Liver (tissue), 9 donors: ENCODE results near the gene CFAP53. TPM values are rescaled to one million over a fixed set of nuclear protein-coding genes. Genes with fewer than 3 reads are reported as not detected.

ENCODE experiments used
- DNase-seq: peaks from one replicate; pipeline ENCODE4 v3.0.0-alpha.2; 2017; ENCODE audit warnings: low spot score
- H3K27ac ChIP-seq, 2 donors: one replicate each; pipeline ENCODE4 v1.7.0; 2013; ENCODE audit warnings: inconsistent platforms in 2 of 2, low read length in 2 of 2, control low read depth in 1 of 2, low read depth in 1 of 2, mild to moderate bottlenecking in 1 of 2
- H3K27me3 ChIP-seq, 4 donors: one replicate each; pipeline versions ENCODE4 v1.6.1 to v1.7.0; 2013; ENCODE audit warnings: low read length in 3 of 4, inconsistent platforms in 1 of 4, mild to moderate bottlenecking in 1 of 4, moderate library complexity in 1 of 4; ENCODE audit not compliant: control insufficient read depth in 4 of 4, insufficient read depth in 4 of 4
- H3K36me3 ChIP-seq, 4 donors: one replicate each; pipeline versions ENCODE4 v1.6.1 to v1.7.0; 2013; ENCODE audit warnings: low read length in 3 of 4, mild to moderate bottlenecking in 3 of 4, low read depth in 1 of 4, moderate library complexity in 1 of 4; ENCODE audit not compliant: control insufficient read depth in 4 of 4, insufficient read depth in 3 of 4
- H3K4me1 ChIP-seq, 4 donors: one replicate each; pipeline versions ENCODE4 v1.6.1 to v1.7.0; 2013; ENCODE audit warnings: low read length in 3 of 4, mild to moderate bottlenecking in 3 of 4, moderate library complexity in 1 of 4; ENCODE audit not compliant: control insufficient read depth in 4 of 4, insufficient read depth in 4 of 4
- H3K4me3 ChIP-seq, 3 donors: one replicate each; pipeline versions ENCODE4 v1.6.1 to v1.7.0; 2013; ENCODE audit warnings: low read length in 3 of 3, control low read depth in 1 of 3, low read depth in 1 of 3, mild to moderate bottlenecking in 1 of 3
- H3K9ac ChIP-seq, 2 donors: one replicate each; pipeline ENCODE4 v1.7.0; 2013; ENCODE audit warnings: low read length in 2 of 2, mild to moderate bottlenecking in 2 of 2, moderate library complexity in 2 of 2, control low read depth in 1 of 2, low read depth in 1 of 2
- H3K9me3 ChIP-seq, 4 donors: one replicate each; pipeline versions ENCODE4 v1.6.1 to v1.7.0; 2013; ENCODE audit warnings: low read length in 3 of 4; ENCODE audit not compliant: control insufficient read depth in 4 of 4
- FOXA2 ChIP-seq: IDR thresholded peaks from 2 replicates; pipeline ENCODE4 v1.6.1; 2016; ENCODE audit warnings: antibody characterized with exemption
- GABPA ChIP-seq, 2 donors: IDR thresholded peaks in 1 of 2; conservative IDR thresholded peaks in 1 of 2; 2 replicates each; pipeline ENCODE4 v1.6.1; 2016; ENCODE audit warnings: antibody characterized with exemption in 2 of 2, mild to moderate bottlenecking in 1 of 2, moderate library complexity in 1 of 2
- HNF4A ChIP-seq, 2 donors: conservative IDR thresholded peaks; 2 replicates each; pipeline ENCODE4 v1.6.1; 2016; ENCODE audit warnings: antibody characterized with exemption in 2 of 2, mild to moderate bottlenecking in 2 of 2
- HNF4G ChIP-seq: IDR thresholded peaks from 2 replicates; pipeline ENCODE4 v1.6.1; 2016; ENCODE audit warnings: antibody characterized with exemption
- JUND ChIP-seq, 2 donors: IDR thresholded peaks; 2 replicates each; pipeline ENCODE4 v1.6.1; 2016; ENCODE audit warnings: antibody characterized with exemption in 2 of 2
- NR2F2 ChIP-seq: IDR thresholded peaks from 2 replicates; pipeline ENCODE4 v1.6.1; 2016; ENCODE audit warnings: antibody characterized with exemption
- RAD21 ChIP-seq, 2 donors: IDR thresholded peaks; 2 replicates each; pipeline ENCODE4 v1.6.1; 2016; ENCODE audit warnings: antibody characterized with exemption in 2 of 2, mild to moderate bottlenecking in 2 of 2
- SP1 ChIP-seq: IDR thresholded peaks from 2 replicates; pipeline ENCODE4 v1.6.1; 2018; ENCODE audit warnings: antibody characterized with exemption, mild to moderate bottlenecking
- TAF1 ChIP-seq: conservative IDR thresholded peaks from 2 replicates; pipeline ENCODE4 v1.6.1; 2016; ENCODE audit warnings: antibody characterized with exemption, mild to moderate bottlenecking
- YY1 ChIP-seq: IDR thresholded peaks from 2 replicates; pipeline ENCODE4 v1.6.1; 2016; ENCODE audit warnings: antibody characterized with exemption, mild to moderate bottlenecking
- WGBS: extraction: QIAGEN DNeasy Blood & Tissue Kit; methylation state at CpG from one replicate; pipeline ENCODE4 v1.1.7; 2013; 5-methylcytosine and 5-hydroxymethylcytosine counted together
- polyA plus RNA-seq, 2 donors: library from polyadenylated mRNA; stranded (reverse) in 1 of 2; unstranded in 1 of 2; fragments of 200-250 nt in 1 of 2; fragments of >200 nt in 1 of 2; fragmentation: Nextera tagmentation in 1 of 2; extraction: Ambion mirVana in 1 of 2; gene quantifications; one replicate each; pipeline versions ENCODE4 v1.2.1 to v1.2.3, GENCODE V29; 2013 to 2015
- total RNA-seq, 2 donors: library from RNA; depleted of rRNA; stranded (reverse); fragments of >200 nt; gene quantifications; one replicate each; pipeline ENCODE4 v1.2.3, GENCODE V29; 2014
- TF ChIP-seq, protein P1 (sequence below): IDR thresholded peaks from 2 replicates; pipeline ENCODE4 v1.6.1; 2016; ENCODE audit warnings: antibody characterized with exemption
- TF ChIP-seq, protein P2 (sequence below): IDR thresholded peaks from 2 replicates; pipeline ENCODE4 v1.6.1; 2016; ENCODE audit warnings: antibody characterized with exemption
- TF ChIP-seq, protein P3 (sequence below): fragments of 150-350 bp; IDR thresholded peaks from 2 replicates; pipeline ENCODE4 v1.5.1; 2017; ENCODE audit warnings: improper control_type of control experiment, low read depth, low read length; ENCODE audit not compliant: missing input control
- TF ChIP-seq, protein P4 (sequence below): IDR thresholded peaks from 2 replicates; pipeline ENCODE4 v1.6.1; 2016; ENCODE audit warnings: antibody characterized with exemption, mild to moderate bottlenecking
- donor health status: healthy.
- donor health status: healthy.
- donor health status: healthy.
- donor health status: healthy.
- donor health status: healthy.

The CFAP53 gene
- total and polyA plus RNA-seq, 4 donors: 0.05 to 0.14 (median 0.09) TPM

DNA sequence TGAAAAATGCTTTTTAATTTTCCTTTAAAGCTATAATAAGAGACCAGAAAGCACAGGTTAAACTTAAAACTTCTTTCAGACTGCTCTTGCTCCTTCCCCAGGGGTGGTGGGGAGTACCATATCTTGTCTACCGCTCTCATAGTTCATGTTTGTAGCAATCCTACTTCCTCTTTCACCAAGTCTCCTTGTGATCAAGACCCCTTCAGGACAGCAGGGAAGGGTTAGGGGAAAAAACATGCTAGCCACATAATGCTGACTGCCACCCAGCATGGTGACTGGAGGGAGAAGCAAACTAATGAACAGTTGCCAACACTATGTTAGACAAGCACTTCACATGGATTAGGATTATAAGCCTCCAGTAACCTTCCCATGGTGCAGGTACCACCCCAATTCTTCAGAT, 79.9 kb downstream of the CFAP53 start:
- H3K4me1 ChIP-seq: no peaks in the 10 kb centered on the region
- H3K27ac ChIP-seq: no peak overlapping the region
- no peak overlapping the region for H3K4me3 ChIP-seq
- TF ChIP-seq SP1: no peak
- TF ChIP-seq, protein P1, sequence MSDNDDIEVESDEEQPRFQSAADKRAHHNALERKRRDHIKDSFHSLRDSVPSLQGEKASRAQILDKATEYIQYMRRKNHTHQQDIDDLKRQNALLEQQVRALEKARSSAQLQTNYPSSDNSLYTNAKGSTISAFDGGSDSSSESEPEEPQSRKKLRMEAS: no peak
- TF ChIP-seq JUND (IDR thresholded peaks at IDR 0.05): no peak
- H3K9ac ChIP-seq: no peak overlapping the region
- H3K27me3 ChIP-seq: no peaks in the 10 kb centered on the region
- 87% methylated on average over 1 of the region's 1 CpG for WGBS
- DNase-seq: no peak
- H3K36me3 ChIP-seq: no peaks in the 10 kb centered on the region
- H3K9me3 ChIP-seq: no peaks in the 10 kb centered on the region

DNA sequence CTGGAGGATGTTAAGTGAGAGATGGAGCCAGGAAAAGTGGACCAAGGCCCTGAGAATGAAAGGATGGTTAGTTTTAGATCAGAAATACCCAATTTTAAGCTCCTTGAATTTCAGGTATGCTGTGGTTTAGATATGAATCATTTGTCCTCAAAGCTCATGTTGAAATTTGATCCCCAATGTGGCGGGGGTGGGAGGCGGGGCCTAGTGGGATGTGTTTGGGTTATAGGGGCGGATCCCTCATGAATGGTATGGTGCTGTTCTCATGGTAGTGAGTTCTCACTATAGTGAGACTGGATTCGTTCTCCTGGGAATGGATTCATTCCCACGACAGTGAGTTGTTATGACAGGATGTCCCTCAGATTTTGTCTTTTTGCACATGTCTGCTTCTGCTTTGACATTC, 82.7 kb downstream of the CFAP53 start:
- H3K27ac ChIP-seq: no peak overlapping the region

DNA sequence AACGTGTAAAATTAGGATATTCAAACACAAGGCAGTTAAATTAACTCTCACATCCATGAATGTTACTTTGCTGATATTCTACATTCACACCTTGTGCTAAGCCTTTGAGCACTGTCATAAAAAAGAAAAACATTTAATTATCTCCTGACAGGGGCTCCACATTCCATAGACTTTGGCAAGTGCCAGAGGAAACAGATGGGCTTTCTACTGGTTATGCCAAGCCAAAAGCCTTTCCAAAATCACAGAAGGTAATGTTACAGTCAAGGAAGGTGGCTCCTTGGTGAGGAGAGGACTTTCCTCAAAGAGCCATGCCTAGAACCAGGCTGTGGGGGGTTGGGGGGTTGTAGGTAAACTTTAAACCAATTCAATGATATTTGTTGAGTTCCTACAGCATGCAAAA, 83.8 kb downstream of the CFAP53 start:
- Histone ChIP-seq H3K4me3 (no peak overlapping the region), H3K27ac (no peak overlapping the region), H3K9ac (no peak overlapping the region), H3K4me1 (no peaks in the 10 kb centered on the region), H3K36me3 (no peaks in the 10 kb centered on the region), H3K9me3 (no peaks in the 10 kb centered on the region), H3K27me3 (no peaks in the 10 kb centered on the region)
- TF ChIP-seq RAD21 (IDR thresholded peaks at IDR 0.05) (no peak), YY1 (no peak), GABPA (IDR thresholded peaks at IDR 0.05 in 1 of 2, conservative IDR thresholded peaks at IDR 0.05 in 1 of 2) (no peak), FOXA2 (no peak), NR2F2 (no peak)
- TF ChIP-seq, protein P1: no peak
- 68% methylated on average over 1 of the region's 1 CpG for WGBS
- DNase-seq: no peak

More for the DNA sequence above, 82.7 kb downstream of the CFAP53 start:
- Histone ChIP-seq H3K9ac (no peak overlapping the region), H3K36me3 (no peaks in the 10 kb centered on the region), H3K9me3 (no peaks in the 10 kb centered on the region), H3K27me3 (no peaks in the 10 kb centered on the region), H3K4me3 (no peak overlapping the region), H3K4me1 (no peaks in the 10 kb centered on the region)
- WGBS: 89% methylated on average over 5 of the region's 5 CpGs
- no peak for TF ChIP-seq HNF4G
- TF ChIP-seq HNF4A (conservative IDR thresholded peaks at IDR 0.05): no peak
- TF ChIP-seq, protein P2, sequence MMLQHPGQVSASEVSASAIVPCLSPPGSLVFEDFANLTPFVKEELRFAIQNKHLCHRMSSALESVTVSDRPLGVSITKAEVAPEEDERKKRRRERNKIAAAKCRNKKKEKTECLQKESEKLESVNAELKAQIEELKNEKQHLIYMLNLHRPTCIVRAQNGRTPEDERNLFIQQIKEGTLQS: no peak
- no peak for TF ChIP-seq NR2F2
- TF ChIP-seq, protein P3, sequence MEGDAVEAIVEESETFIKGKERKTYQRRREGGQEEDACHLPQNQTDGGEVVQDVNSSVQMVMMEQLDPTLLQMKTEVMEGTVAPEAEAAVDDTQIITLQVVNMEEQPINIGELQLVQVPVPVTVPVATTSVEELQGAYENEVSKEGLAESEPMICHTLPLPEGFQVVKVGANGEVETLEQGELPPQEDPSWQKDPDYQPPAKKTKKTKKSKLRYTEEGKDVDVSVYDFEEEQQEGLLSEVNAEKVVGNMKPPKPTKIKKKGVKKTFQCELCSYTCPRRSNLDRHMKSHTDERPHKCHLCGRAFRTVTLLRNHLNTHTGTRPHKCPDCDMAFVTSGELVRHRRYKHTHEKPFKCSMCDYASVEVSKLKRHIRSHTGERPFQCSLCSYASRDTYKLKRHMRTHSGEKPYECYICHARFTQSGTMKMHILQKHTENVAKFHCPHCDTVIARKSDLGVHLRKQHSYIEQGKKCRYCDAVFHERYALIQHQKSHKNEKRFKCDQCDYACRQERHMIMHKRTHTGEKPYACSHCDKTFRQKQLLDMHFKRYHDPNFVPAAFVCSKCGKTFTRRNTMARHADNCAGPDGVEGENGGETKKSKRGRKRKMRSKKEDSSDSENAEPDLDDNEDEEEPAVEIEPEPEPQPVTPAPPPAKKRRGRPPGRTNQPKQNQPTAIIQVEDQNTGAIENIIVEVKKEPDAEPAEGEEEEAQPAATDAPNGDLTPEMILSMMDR: no peak
- no peak for DNase-seq

DNA sequence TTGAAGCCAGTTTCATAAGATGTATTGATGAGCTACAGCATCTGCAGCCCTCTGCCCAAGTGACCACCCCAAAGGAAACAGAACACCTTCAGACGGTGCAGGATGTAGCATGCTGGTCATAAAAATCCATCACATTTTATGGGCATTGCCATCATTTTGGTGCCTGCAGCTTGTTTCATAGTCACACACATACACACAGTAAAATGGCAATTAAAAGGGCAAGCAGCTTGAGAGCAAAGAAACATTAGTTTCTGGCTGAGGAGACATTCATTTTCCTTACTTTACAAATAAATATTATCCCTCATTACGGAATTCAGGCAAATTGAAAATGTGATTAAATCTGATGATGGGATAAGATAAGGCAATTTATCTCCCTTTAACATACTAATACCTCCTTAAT, 84.7 kb downstream of the CFAP53 start:
- H3K9ac ChIP-seq: no peak overlapping the region
- 49% methylated on average over 2 of the region's 2 CpGs for WGBS
- H3K9me3 ChIP-seq: no peaks in the 10 kb centered on the region
- H3K4me1 ChIP-seq: no peaks in the 10 kb centered on the region
- no peak overlapping the region for H3K27ac ChIP-seq
- H3K27me3 ChIP-seq: no peaks in the 10 kb centered on the region
- no peak overlapping the region for H3K4me3 ChIP-seq
- H3K36me3 ChIP-seq: no peaks in the 10 kb centered on the region
- no peak for DNase-seq
- TF ChIP-seq, protein P1: no peak
- TF ChIP-seq, protein P4, sequence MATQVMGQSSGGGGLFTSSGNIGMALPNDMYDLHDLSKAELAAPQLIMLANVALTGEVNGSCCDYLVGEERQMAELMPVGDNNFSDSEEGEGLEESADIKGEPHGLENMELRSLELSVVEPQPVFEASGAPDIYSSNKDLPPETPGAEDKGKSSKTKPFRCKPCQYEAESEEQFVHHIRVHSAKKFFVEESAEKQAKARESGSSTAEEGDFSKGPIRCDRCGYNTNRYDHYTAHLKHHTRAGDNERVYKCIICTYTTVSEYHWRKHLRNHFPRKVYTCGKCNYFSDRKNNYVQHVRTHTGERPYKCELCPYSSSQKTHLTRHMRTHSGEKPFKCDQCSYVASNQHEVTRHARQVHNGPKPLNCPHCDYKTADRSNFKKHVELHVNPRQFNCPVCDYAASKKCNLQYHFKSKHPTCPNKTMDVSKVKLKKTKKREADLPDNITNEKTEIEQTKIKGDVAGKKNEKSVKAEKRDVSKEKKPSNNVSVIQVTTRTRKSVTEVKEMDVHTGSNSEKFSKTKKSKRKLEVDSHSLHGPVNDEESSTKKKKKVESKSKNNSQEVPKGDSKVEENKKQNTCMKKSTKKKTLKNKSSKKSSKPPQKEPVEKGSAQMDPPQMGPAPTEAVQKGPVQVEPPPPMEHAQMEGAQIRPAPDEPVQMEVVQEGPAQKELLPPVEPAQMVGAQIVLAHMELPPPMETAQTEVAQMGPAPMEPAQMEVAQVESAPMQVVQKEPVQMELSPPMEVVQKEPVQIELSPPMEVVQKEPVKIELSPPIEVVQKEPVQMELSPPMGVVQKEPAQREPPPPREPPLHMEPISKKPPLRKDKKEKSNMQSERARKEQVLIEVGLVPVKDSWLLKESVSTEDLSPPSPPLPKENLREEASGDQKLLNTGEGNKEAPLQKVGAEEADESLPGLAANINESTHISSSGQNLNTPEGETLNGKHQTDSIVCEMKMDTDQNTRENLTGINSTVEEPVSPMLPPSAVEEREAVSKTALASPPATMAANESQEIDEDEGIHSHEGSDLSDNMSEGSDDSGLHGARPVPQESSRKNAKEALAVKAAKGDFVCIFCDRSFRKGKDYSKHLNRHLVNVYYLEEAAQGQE: no peak
- TF ChIP-seq, protein P3: no peak
- TF ChIP-seq TAF1: no peak
